ENCODE results near the gene RHOD.

DNA sequence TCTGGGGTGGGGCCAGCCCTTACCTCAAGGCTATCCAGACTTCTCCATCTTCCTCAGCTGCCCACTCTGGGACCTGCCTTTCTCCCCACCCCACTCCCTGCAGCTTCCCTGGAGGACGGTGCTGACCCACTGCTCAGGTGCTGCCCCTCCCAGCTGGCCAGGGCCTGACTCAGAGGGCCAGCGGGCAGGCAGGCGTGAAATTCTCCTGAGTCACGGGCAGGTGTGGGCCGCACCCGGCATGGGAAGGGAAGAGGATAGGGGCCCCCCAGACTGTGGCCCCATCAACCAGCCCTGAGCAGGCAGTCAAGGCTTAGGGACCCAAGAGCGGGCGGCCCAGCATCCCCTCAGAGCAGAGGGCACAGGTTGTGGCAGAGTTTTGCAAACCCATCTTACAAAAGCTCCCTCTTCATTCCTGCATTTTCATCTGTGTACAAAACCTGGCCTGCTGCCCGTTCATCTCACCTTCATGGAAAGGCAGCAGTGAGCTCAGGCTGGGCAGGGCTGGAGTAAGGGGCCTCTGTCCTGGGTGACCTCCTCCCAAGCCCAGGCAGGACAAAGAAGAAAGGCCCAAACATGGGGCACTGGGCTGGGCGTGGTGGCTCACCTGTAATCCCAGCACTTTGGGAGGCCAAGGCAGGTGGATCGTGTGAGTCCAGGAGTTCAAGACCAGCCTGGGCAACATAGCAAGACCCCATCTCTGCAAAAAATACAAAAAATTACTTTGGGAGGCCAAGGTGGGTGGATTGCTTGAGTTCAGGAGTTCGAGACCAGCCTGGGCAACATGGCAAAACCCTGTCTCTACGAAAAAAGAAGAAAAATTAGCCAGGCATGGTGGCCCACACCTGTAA is 6.1 kb downstream of the RHOD start:
- TF ChIP-seq YY1 (IDR thresholded peaks at IDR 0.05; ENCODE audit: low read depth, low read length) (no peak), RAD51 (IDR thresholded peaks at IDR 0.05) (no peak), POLR2A (IDR thresholded peaks at IDR 0.05; ENCODE audit: low read depth, low read length) (no peak), CREM (IDR thresholded peaks at IDR 0.05; ENCODE audit: low read depth) (no peak), KDM1A (IDR thresholded peaks at IDR 0.05; ENCODE audit: borderline replicate concordance) (no peak), EZH2 (IDR thresholded peaks at IDR 0.05; ENCODE audit: borderline replicate concordance, control insufficient read depth, low read depth, low read length) (no peak), NFYB (IDR thresholded peaks at IDR 0.05; ENCODE audit: insufficient read depth, low read depth, low read length) (no peak), RAD21 (IDR thresholded peaks at IDR 0.05; ENCODE audit: insufficient read depth, low read depth, low read length) (no peak), CHD2 (IDR thresholded peaks at IDR 0.05; ENCODE audit: borderline replicate concordance, low read depth, low read length) (no peak)
- TF ChIP-seq, protein P1, sequence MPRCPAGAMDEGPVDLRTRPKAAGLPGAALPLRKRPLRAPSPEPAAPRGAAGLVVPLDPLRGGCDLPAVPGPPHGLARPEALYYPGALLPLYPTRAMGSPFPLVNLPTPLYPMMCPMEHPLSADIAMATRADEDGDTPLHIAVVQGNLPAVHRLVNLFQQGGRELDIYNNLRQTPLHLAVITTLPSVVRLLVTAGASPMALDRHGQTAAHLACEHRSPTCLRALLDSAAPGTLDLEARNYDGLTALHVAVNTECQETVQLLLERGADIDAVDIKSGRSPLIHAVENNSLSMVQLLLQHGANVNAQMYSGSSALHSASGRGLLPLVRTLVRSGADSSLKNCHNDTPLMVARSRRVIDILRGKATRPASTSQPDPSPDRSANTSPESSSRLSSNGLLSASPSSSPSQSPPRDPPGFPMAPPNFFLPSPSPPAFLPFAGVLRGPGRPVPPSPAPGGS (IDR thresholded peaks at IDR 0.05; ENCODE audit: borderline replicate concordance, insufficient read depth, low read depth, low read length, poor library complexity, severe bottlenecking) = no peak
- TF ChIP-seq, protein P2, sequence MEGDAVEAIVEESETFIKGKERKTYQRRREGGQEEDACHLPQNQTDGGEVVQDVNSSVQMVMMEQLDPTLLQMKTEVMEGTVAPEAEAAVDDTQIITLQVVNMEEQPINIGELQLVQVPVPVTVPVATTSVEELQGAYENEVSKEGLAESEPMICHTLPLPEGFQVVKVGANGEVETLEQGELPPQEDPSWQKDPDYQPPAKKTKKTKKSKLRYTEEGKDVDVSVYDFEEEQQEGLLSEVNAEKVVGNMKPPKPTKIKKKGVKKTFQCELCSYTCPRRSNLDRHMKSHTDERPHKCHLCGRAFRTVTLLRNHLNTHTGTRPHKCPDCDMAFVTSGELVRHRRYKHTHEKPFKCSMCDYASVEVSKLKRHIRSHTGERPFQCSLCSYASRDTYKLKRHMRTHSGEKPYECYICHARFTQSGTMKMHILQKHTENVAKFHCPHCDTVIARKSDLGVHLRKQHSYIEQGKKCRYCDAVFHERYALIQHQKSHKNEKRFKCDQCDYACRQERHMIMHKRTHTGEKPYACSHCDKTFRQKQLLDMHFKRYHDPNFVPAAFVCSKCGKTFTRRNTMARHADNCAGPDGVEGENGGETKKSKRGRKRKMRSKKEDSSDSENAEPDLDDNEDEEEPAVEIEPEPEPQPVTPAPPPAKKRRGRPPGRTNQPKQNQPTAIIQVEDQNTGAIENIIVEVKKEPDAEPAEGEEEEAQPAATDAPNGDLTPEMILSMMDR (IDR thresholded peaks at IDR 0.05 in 2 of 3, conservative IDR thresholded peaks at IDR 0.05 in 1 of 3; ENCODE audit: control insufficient read depth in 2 of 3, extremely low read depth in 1 of 3, insufficient read depth in 1 of 3, low read depth in 3 of 3, low read length in 3 of 3) = no peak
